NCI-H2081 (cell line): Measurements from ENCODE around the gene RMC1.
"Not testable (repeated sequence)": the region's sequence is repeated elsewhere in the genome, so short reads cannot be mapped to it uniquely, and the experiment has no call there.

Experiments used
- DNase-seq, 2 experiments: peaks; one replicate each; lab custom pipeline; 2025; lab: John Stamatoyannopoulos, UW

The RMC1 gene

GRCh38 chr18:23532848-23533247 is 29.5 kb downstream of the RMC1 start:
- no peak for DNase-seq

GRCh38 chr18:23534276-23534675 is 31.0 kb downstream of the RMC1 start:
- no peak for DNase-seq

DNA sequence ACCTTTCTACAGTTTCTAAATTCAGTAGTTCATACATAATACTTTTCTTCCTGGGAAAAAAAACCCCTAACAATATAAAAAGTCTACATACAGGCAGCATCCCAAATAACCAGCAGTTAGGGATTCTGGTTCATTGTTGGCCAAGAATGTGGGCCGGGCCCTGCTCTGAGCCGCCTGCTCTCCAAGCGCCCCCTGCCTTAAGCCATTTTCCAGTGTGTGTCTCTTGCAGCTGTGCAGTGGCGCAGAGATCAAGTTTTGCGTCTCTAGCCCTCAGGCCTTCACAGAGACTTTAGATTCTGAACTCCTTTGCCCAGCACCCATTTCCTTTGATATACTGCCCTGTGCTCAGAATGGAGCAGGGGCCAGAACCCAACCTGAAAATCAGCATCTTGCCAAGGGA is 32.9 kb downstream of the RMC1 start:
- no peak for DNase-seq

- DNase-seq, result no peak
Observed at GRCh38 chr18:23537274-23537673, 34.0 kb downstream of the RMC1 start.

DNA sequence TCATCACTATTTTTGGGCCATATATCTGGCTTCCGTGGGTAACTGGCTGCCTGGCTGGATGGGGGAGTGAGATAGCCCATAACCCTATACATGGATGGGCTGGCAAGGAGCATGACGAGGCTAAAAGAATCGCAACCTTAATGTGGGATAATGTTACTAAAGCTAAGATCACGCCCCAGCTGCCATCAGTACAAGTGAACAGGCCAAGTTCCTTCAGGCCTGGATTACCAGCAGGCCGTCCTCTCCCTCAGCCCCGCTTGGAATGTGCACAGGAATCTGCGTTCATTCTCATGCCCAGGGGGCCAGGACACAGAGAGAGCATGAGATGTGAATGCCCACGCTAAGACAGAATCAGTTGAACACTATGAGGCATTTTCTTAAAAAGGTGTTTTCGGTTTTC is 34.7 kb downstream of the RMC1 start:
- DNase-seq, result no peak

DNA sequence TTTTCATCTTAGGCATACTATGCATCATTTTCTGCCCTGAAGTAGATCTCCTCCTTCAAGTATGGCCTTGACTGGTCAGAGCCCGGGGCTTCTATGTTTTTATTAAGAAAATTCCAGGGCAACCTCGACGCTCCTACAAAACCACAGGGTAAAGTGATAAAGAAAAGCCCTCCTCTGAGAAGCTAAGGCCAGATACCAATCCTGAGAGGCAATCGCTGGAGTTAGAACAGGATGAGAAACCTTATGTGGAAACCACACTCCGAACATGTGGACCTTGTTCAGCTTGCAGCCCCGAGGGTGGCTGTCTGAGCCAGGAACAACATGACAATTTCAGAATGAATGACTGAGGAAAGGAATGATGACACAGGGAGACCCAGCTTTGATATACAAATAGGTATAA is 35.6 kb downstream of the RMC1 start:
- no peak for DNase-seq

DNA sequence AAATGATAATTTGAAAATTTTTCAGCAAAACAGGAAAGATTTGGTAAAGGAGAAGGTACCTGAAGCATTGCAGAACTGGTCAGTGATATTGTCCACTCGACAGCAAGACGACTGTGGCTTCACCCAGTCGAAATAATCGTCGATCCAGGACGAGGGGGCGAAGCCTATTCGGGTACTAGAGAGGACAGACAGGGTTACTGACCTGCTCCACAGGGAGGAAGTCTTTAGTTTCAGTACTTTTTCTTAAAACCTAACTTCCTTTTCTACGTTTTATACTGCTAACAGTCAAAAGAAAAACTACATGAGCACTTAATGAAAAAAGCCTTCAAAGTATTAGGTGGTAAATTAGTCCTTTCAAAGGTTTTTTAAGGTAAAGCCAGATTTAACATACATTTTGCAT is 36.0 kb downstream of the RMC1 start:
- no peak for DNase-seq

- no peak for DNase-seq
Observed at GRCh38 chr18:23539911-23540525, 36.7 kb downstream of the RMC1 start.

DNA sequence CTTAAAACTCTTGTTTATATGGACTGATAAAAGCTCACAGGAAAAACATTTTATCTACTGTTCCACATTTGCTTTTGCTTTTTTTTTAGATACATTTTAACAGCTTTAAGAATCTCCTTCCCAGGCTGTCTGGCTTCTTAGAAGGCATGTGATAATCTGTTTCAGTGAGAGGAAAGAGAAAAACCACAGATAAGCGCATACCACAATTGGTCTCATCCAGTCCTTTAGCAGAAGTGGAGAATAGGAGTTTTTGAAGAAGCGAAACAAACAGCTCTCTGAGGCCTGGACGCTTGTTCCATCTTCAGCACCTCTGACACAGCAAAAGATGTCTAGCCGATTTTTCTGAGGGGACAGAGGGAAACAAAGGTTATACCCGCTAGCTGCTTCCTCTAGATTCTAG is 37.6 kb downstream of the RMC1 start:
- DNase-seq, result no peak

DNA sequence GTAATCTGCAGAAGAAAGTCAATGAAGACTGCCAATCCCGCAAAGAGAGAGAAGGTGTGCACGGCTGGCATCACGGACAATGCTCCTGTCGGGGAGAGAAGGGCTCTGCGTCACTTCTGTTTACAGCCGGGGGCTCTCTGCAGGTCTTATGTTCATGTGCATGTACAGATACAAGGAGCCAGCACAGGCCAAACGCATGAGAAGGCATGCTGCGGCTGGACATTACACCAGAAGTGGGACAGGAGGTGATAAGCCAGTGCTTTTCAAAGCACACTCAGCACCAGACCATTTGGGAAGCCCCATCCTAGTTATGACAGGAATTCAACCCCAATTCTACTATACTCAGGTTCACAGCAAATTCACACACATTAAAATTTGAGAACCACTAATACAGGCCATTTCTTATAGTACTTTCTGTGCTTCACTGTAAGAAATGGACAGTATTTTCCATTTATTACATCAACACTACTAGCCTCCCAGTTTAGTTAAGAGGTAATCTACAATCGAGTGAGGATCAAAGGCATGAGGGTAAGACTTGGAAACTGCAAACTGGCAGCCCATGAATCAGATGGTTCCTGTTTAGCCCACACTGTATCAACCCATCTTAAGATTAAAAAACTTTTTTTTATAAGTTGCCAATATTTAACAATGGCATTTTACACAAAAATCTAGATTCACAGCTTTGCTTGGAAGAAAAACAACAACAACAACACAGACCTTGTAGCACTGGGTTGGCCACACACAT is 38.2 kb downstream of the RMC1 start:
- DNase-seq, result no peak

- DNase-seq, result no peak
Observed at GRCh38 chr18:23542461-23542860, 39.1 kb downstream of the RMC1 start.

DNA sequence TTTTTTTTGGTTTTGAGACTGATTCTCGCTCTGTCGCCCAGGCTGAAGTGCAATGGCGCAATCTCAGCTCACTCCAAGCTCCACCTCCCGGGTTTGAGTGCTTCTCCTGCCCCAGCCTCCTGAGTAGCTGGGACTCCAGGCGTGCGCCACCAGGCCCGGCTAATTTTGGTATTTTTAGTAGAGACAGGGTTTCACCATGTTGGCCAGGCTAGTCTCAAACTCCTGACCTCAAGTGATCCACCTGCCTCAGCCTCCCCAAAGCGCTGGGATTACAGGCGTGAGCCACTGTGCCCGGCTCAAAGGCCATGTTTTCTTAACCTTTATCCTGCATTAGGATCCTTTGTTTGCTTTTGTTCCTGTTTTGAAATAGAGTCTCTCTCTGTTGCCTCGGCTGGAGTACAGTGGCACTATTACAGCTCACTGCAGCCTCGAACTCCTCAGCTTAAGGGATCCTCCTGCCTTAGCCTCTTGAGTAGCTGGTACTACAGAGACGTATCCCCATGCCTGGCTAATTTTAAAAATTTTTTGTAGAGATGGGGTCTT is 42.0 kb downstream of the RMC1 start:
- no peak for DNase-seq

DNA sequence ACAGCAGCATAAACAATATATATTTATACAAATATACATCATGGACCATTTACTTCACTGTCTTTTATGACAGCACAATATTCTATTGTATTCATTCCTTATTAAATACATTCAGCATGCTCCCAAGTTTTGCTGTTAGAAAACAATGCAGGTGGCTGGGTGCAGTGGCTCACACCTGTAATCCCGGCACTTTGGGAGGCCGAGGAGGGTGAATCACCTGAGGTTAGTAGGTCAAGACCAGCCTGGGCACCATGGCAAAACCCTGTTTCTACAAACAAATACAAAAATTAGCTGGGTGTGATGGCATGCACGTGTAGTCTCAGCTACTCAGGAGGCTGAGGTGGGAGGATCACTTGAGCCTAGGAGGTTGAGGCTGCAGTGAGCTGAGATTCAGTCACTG is 44.0 kb downstream of the RMC1 start:
- DNase-seq, result no peak

GRCh38 chr18:23547846-23548245 is 44.5 kb downstream of the RMC1 start:
- no peak for DNase-seq

GRCh38 chr18:23548275-23548674 is 45.0 kb downstream of the RMC1 start:
- DNase-seq, result no peak

DNA sequence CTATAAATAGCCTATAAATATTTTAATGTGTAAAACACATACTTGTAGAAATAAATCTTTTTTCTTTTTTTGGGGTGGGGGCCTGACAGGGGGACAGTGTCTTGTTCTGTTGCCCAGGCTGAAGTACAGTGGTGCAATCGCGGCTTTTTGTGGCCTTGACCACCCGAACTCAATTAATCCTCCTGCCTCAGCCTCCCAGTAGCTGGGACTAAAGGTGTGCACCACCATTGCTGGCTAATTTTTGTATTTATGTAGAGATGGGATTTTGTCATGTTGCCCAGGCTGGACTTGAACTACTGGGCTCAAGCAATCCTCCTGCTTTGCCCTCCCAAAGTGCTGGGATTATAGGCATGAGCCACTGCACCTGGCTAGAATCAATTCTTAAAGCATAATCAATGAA is 45.4 kb downstream of the RMC1 start:
- no peak for DNase-seq

- DNase-seq, result no peak
Observed at GRCh38 chr18:23550898-23551297, 47.6 kb downstream of the RMC1 start.

GRCh38 chr18:23551978-23552377 is 48.7 kb downstream of the RMC1 start:
- DNase-seq, result no peak

- DNase-seq, result no peak
Observed at GRCh38 chr18:23552505-23552904, 49.2 kb downstream of the RMC1 start.

- no peak for DNase-seq
Observed at GRCh38 chr18:23553887-23554286, 50.6 kb downstream of the RMC1 start.

DNA sequence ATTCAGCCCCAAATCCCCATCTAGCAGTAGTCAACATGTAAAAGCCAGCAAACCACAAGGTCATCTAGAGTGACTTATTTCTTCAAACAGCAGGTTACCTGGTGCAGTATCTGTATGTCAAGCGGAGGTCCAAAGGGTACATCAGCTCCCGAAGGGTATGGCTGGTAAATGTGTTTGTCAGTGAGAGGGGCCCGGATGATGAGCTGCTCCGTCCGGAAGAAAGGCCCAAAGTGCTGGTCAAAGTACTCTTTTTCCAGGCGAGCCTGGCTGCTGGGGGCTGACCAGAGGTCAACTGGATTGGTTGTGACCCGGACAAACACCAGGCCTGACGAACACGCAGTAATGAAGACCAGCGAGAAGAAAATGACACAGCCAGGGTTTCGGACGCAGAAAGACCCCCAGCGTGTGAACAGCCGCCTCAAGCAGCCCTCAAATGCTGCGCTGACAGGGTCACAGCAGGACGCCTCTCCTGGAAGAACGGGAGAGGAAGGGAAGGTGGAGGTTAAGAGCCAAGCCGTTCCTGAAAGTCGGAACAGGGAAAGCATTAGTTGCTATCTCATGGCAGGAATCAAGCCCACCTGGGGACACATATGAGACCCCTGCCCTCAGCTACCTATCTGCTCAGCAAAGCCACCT is 53.0 kb downstream of the RMC1 start:
- DNase-seq, result no peak

- DNase-seq, result not testable (repeated sequence)
Observed at GRCh38 chr18:23557511-23557910, 54.2 kb downstream of the RMC1 start.

- no peak for DNase-seq
Observed at GRCh38 chr18:23560186-23560585, 56.9 kb downstream of the RMC1 start.
